Ovary (tissue), 3 donors: ENCODE measurements around the gene GPR3.

ENCODE experiments used
- CTCF ChIP-seq, 3 donors: fragments of 450-650 bp in 2 of 3; fragments of 200-600 bp in 1 of 3; IDR thresholded peaks; one replicate each; pipeline versions ENCODE4 v1.5.1 to v1.8.0; 2016 to 2022; ENCODE audit warnings: antibody characterized with exemption in 3 of 3, mild to moderate bottlenecking in 1 of 3
- POLR2A ChIP-seq: fragments of 450-650 bp; IDR thresholded peaks from one replicate; pipeline ENCODE4 v1.6.1; 2017; ENCODE audit warnings: antibody characterized with exemption, mild to moderate bottlenecking, moderate library complexity
- donor health status: DM: no; HTN: no; CAD: no.

DNA sequence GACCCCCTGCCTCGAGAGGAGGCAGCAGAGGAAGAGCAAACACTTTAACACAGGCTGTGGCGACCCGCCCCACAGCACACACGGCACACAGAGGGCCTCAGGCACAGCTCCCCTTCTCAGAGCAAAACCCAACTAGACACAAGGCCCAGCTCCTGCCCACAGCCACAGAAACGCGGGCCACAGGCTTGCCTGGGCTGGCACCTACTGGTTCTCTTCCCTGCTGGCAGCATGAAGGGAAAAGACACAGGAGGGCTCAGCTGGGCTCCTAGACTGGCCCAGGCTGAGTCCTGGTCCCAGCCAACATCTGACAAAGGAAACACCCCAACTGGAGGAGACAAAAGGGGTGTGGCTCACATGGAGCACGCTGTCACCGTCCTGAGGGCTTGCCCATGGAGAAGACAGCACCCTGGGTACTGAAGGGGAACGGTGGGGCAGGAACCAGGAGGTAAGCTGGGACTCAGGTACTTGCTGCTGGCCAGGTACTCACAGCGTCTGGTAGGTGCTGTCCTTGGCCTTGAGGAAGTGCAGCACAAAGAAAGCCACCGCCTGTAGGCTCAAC is 12.8 kb upstream of the GPR3 start:
- TF ChIP-seq POLR2A (no peak), CTCF (IDR thresholded peaks at IDR 0.05) (no peak)
